ENCODE measurements around the gene ZNF776.

DNA sequence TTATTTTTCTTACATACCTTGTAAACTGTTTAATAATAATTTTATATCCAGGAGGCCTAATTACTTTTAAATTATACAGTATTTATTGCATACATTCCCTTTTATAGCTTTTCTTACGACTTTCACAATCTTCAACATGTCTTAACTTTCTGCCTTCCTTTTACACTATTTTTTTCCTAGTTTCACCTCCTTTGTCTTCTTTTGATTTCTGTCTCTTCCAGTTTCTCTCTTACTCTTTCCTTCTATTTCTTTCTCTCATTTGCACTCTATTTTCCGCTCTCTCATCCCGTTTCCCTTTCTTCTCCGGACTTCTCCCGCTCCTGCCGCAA is 56.6 kb downstream of the ZNF776 start:
- TF ChIP-seq, protein P1, sequence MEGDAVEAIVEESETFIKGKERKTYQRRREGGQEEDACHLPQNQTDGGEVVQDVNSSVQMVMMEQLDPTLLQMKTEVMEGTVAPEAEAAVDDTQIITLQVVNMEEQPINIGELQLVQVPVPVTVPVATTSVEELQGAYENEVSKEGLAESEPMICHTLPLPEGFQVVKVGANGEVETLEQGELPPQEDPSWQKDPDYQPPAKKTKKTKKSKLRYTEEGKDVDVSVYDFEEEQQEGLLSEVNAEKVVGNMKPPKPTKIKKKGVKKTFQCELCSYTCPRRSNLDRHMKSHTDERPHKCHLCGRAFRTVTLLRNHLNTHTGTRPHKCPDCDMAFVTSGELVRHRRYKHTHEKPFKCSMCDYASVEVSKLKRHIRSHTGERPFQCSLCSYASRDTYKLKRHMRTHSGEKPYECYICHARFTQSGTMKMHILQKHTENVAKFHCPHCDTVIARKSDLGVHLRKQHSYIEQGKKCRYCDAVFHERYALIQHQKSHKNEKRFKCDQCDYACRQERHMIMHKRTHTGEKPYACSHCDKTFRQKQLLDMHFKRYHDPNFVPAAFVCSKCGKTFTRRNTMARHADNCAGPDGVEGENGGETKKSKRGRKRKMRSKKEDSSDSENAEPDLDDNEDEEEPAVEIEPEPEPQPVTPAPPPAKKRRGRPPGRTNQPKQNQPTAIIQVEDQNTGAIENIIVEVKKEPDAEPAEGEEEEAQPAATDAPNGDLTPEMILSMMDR (IDR thresholded peaks at IDR 0.05; ENCODE audit: poor library complexity, severe bottlenecking), result no peak
- TF ChIP-seq POLR2AphosphoS5 (IDR thresholded peaks at IDR 0.05) (no peak), EP300 (conservative IDR thresholded peaks at IDR 0.05; ENCODE audit: poor library complexity, severe bottlenecking) (no peak), MXI1 (conservative IDR thresholded peaks at IDR 0.05; ENCODE audit: poor library complexity, severe bottlenecking) (no peak), EZH2 (IDR thresholded peaks at IDR 0.05; ENCODE audit: borderline replicate concordance, insufficient read depth, low read length, poor library complexity, severe bottlenecking) (no peak)
- TF ChIP-seq, protein P2, sequence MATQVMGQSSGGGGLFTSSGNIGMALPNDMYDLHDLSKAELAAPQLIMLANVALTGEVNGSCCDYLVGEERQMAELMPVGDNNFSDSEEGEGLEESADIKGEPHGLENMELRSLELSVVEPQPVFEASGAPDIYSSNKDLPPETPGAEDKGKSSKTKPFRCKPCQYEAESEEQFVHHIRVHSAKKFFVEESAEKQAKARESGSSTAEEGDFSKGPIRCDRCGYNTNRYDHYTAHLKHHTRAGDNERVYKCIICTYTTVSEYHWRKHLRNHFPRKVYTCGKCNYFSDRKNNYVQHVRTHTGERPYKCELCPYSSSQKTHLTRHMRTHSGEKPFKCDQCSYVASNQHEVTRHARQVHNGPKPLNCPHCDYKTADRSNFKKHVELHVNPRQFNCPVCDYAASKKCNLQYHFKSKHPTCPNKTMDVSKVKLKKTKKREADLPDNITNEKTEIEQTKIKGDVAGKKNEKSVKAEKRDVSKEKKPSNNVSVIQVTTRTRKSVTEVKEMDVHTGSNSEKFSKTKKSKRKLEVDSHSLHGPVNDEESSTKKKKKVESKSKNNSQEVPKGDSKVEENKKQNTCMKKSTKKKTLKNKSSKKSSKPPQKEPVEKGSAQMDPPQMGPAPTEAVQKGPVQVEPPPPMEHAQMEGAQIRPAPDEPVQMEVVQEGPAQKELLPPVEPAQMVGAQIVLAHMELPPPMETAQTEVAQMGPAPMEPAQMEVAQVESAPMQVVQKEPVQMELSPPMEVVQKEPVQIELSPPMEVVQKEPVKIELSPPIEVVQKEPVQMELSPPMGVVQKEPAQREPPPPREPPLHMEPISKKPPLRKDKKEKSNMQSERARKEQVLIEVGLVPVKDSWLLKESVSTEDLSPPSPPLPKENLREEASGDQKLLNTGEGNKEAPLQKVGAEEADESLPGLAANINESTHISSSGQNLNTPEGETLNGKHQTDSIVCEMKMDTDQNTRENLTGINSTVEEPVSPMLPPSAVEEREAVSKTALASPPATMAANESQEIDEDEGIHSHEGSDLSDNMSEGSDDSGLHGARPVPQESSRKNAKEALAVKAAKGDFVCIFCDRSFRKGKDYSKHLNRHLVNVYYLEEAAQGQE (IDR thresholded peaks at IDR 0.05; ENCODE audit: borderline replicate concordance), result peak; percentile 3
